ENCODE results near the gene C1orf116.

C1orf116 gene

DNA sequence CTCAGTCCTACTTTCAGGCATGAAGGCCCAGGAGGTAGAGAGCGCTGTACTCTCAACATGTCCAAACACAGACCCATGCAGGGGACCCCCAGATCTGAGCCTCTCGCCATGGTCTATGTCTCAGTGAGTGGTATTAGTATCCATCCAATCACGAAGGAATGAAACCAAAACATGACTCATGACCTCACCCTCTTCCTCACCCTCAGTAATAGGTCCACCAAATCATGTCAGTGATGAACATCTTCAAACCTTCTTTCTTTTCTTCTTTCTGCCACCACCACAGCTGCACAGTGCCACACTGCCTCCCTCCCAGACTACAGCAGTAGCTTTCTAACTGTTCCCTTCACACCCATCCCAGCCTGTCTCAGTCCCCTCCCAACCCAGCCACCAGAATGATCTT, 16.8 kb downstream of the C1orf116 start:
- no peak overlapping the region for H3K27ac ChIP-seq
- no peaks in the 10 kb centered on the region for H3K27me3 ChIP-seq (replicated peaks)
- TF ChIP-seq CTCF (IDR thresholded peaks at IDR 0.05; ENCODE audit: low read depth, low read length, missing control alignments), result no peak
- H3K4me3 ChIP-seq (ENCODE audit: low read depth, low read length), result no peak overlapping the region
- no peaks in the 10 kb centered on the region for H3K36me3 ChIP-seq (replicated peaks)
- in situ Hi-C loops (cut with HindIII; ENCODE audit: low pct_ligation_motif_present, low sequenced_read_pairs), result no loop called here
- no peak for DNase-seq

DNA sequence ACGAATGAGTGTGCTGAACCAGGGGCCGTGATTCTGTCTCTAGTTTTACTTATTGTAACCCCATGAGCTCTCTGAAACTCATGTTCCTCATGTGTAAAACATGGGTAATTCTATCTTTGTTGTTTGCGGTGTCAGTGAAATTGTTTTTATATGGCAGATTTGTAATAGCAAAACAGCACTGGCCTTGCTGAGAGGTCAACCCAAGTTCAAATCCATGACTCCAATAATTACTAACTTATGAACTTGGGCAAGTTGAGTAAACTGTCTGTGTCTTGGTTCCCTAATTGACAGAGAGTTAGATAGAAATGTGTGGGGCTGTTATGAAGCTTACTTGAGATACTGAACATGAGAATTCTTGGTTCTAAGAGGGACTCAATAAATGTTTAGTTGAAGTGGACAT, 17.8 kb downstream of the C1orf116 start:
- Histone ChIP-seq H3K4me3 (ENCODE audit: low read depth, low read length) (no peak overlapping the region), H3K36me3 (replicated peaks) (no peaks in the 10 kb centered on the region), H3K27me3 (replicated peaks) (no peaks in the 10 kb centered on the region), H3K27ac (no peak overlapping the region)
- TF ChIP-seq CTCF (IDR thresholded peaks at IDR 0.05; ENCODE audit: low read depth, low read length, missing control alignments), result no peak
- in situ Hi-C loops (cut with HindIII; ENCODE audit: low pct_ligation_motif_present, low sequenced_read_pairs), result no loop called here
- no peak for DNase-seq

GRCh38 chr1:207013321-207014085, 19.1 kb downstream of the C1orf116 start:
- Histone ChIP-seq H3K36me3 (replicated peaks) (no peaks in the 10 kb centered on the region), H3K27me3 (replicated peaks) (no peaks in the 10 kb centered on the region), H3K27ac (no peak overlapping the region), H3K4me3 (ENCODE audit: low read depth, low read length) (no peak overlapping the region)
- DNase-seq, result no peak
- no peak for TF ChIP-seq CTCF (IDR thresholded peaks at IDR 0.05; ENCODE audit: low read depth, low read length, missing control alignments)
- in situ Hi-C loops (cut with HindIII; ENCODE audit: low pct_ligation_motif_present, low sequenced_read_pairs), result no loop called here

GRCh38 chr1:207010726-207011125, 21.8 kb downstream of the C1orf116 start:
- Histone ChIP-seq H3K27me3 (replicated peaks) (no peaks in the 10 kb centered on the region), H3K4me3 (ENCODE audit: low read depth, low read length) (no peak overlapping the region), H3K36me3 (replicated peaks) (no peaks in the 10 kb centered on the region), H3K27ac (no peak overlapping the region)
- in situ Hi-C loops (cut with HindIII; ENCODE audit: low pct_ligation_motif_present, low sequenced_read_pairs), result no loop called here
- TF ChIP-seq CTCF (IDR thresholded peaks at IDR 0.05; ENCODE audit: low read depth, low read length, missing control alignments), result no peak
- DNase-seq, result no peak

- Histone ChIP-seq H3K4me3 (ENCODE audit: low read depth, low read length) (no peak overlapping the region), H3K27ac (no peak overlapping the region), H3K27me3 (replicated peaks) (no peaks in the 10 kb centered on the region), H3K36me3 (replicated peaks) (no peaks in the 10 kb centered on the region)
- in situ Hi-C loops (cut with HindIII; ENCODE audit: low pct_ligation_motif_present, low sequenced_read_pairs), result no loop called here
- no peak for TF ChIP-seq CTCF (IDR thresholded peaks at IDR 0.05; ENCODE audit: low read depth, low read length, missing control alignments)
- DNase-seq, result no peak
These were observed 22.6 kb downstream of the C1orf116 start for GRCh38 chr1:207009945-207010344.

Measured in brain microvascular endothelial cell (primary cell).